Activated CD8-positive, alpha-beta memory T cell treated with anti-CD3 and anti-CD28 coated beads, Interleukin-2, amount 50 U/mL, for 24 hours (primary cell): ENCODE results near the gene DPF1.
"Not testable (repeated sequence)": the region's sequence is repeated elsewhere in the genome, so short reads cannot be mapped to it uniquely, and the experiment has no call there.

Source experiments
- DNase-seq: peaks from one replicate; pipeline ENCODE4 v3.0.0-alpha.2; 2020; ENCODE audit errors: extremely low read depth

The DPF1 gene

GRCh38 chr19:38224014-38224862, at the start of gene DPF1:
DPF1 (minus strand) TSS chr19:38224222; CDS start chr19:38224142, 80 bp downstream.
- no peak for DNase-seq

- no peak for DNase-seq
Observed at GRCh38 chr19:38273499-38273898, 49.5 kb upstream of the DPF1 start.

GRCh38 chr19:38270587-38271167, 46.7 kb upstream of the DPF1 start:
- DNase-seq = no peak

- DNase-seq = no peak
Observed at GRCh38 chr19:38268539-38268938, 44.5 kb upstream of the DPF1 start.

GRCh38 chr19:38267761-38268483, 43.9 kb upstream of the DPF1 start:
- no peak for DNase-seq

GRCh38 chr19:38266981-38267597, 43.1 kb upstream of the DPF1 start:
- DNase-seq = no peak

GRCh38 chr19:38265921-38266429, 42.0 kb upstream of the DPF1 start:
- DNase-seq = no peak

GRCh38 chr19:38265213-38265861, 41.3 kb upstream of the DPF1 start:
- no peak for DNase-seq

GRCh38 chr19:38264486-38265212, 40.6 kb upstream of the DPF1 start, which contains the start of gene SPINT2:
SPINT2 (plus strand) TSS chr19:38264573; CDS start chr19:38264893, 320 bp downstream.
- no peak for DNase-seq

- peak; percentile 30 for DNase-seq
Observed at GRCh38 chr19:38263689-38264485, 39.9 kb upstream of the DPF1 start.

GRCh38 chr19:38262585-38263268, 38.7 kb upstream of the DPF1 start:
- no peak for DNase-seq

- DNase-seq = not testable (repeated sequence)
Observed at GRCh38 chr19:38261942-38262341, 37.9 kb upstream of the DPF1 start.

GRCh38 chr19:38255383-38256014, 31.5 kb upstream of the DPF1 start:
- DNase-seq = no peak

- no peak for DNase-seq
Observed at GRCh38 chr19:38253788-38254187, 29.8 kb upstream of the DPF1 start.

GRCh38 chr19:38252941-38253691, 29.1 kb upstream of the DPF1 start:
- DNase-seq = no peak

GRCh38 chr19:38252385-38252784, 28.4 kb upstream of the DPF1 start:
- DNase-seq = no peak

- no peak for DNase-seq
Observed at GRCh38 chr19:38251564-38252051, 27.6 kb upstream of the DPF1 start.
